GM23338 (cell line): ENCODE results near the gene LIAS. TPM values are rescaled to one million over a fixed set of nuclear protein-coding genes. Genes with fewer than 3 reads are reported as not detected.

Source experiments
- ATAC-seq: fragments of 200-7000 bp; cut with Tn5 transposase; 3 replicates; pipeline ENCODE4 v1.9.1; 2020
- DNase-seq: peaks from one replicate; pipeline ENCODE4 v3.0.0-alpha.2; 2015; ENCODE audit warnings: low spot score
- H2AFZ ChIP-seq: fragments of 200-600 bp; sonication (generic); 2 replicates; pipeline ENCODE4 v1.8.0; 2016; ENCODE audit warnings: antibody characterized with exemption, mild to moderate bottlenecking, moderate library complexity
- H3F3A ChIP-seq: fragments of 200-600 bp; sonication (generic); replicated peaks from 2 replicates; pipeline ENCODE4 v1.8.0; 2017; ENCODE audit warnings: antibody characterized with exemption, mixed run types, low read depth
- H3K27ac ChIP-seq: fragments of 200-600 bp; sonication (generic); 2 replicates; pipeline ENCODE4 v1.6.1; 2016; ENCODE audit warnings: low read depth
- H3K27me3 ChIP-seq: fragments of 200-600 bp; sonication (generic); 2 replicates; pipeline ENCODE4 v1.8.0; 2016; ENCODE audit warnings: mild to moderate bottlenecking, mixed run types, moderate library complexity; ENCODE audit not compliant: insufficient read depth
- H3K36me3 ChIP-seq: fragments of 200-600 bp; sonication (generic); 2 replicates; pipeline ENCODE4 v1.8.0; 2016; ENCODE audit warnings: mild to moderate bottlenecking; ENCODE audit not compliant: insufficient read depth
- H3K4me1 ChIP-seq: fragments of 200-600 bp; sonication (generic); 2 replicates; pipeline ENCODE4 v1.8.0; 2016; ENCODE audit warnings: mild to moderate bottlenecking, moderate library complexity; ENCODE audit not compliant: insufficient read depth
- H3K4me2 ChIP-seq: fragments of 200-600 bp; sonication (generic); 2 replicates; pipeline ENCODE4 v1.7.1; 2017; ENCODE audit warnings: mixed run types
- H3K4me3 ChIP-seq: fragments of 200-600 bp; sonication (generic); 2 replicates; pipeline ENCODE4 v1.6.1; 2016; ENCODE audit warnings: mixed run types
- H3K79me2 ChIP-seq: fragments of 200-600 bp; sonication (generic); replicated peaks from 2 replicates; pipeline ENCODE4 v1.8.0; 2017; ENCODE audit warnings: mild to moderate bottlenecking; ENCODE audit not compliant: insufficient read depth
- H3K9me2 ChIP-seq: fragments of 200-600 bp; sonication (generic); 2 replicates; pipeline ENCODE4 v1.8.0; 2017; ENCODE audit not compliant: insufficient read depth
- H4K20me1 ChIP-seq: fragments of 200-600 bp; sonication (generic); replicated peaks from 2 replicates; pipeline ENCODE4 v1.8.0; 2017; ENCODE audit warnings: mild to moderate bottlenecking; ENCODE audit not compliant: insufficient read depth
- H3K27ac Mint-ChIP-seq: 2 replicates; pipeline ENCODE4 v1.8.0; 2020; ENCODE audit warnings: inconsistent platforms, mild to moderate bottlenecking, moderate library complexity, mixed read lengths
- H3K27me3 Mint-ChIP-seq: 3 replicates; pipeline ENCODE4 v1.8.0; 2022; ENCODE audit warnings: low read depth, mild to moderate bottlenecking, moderate library complexity, mixed read lengths, inconsistent platforms; ENCODE audit not compliant: insufficient read depth, poor library complexity
- H3K36me3 Mint-ChIP-seq: 3 replicates; pipeline ENCODE4 v1.8.0; 2021; ENCODE audit warnings: low read depth, mild to moderate bottlenecking, inconsistent platforms, moderate library complexity, mixed read lengths
- H3K4me1 Mint-ChIP-seq: 3 replicates; pipeline ENCODE4 v1.8.0; 2020; ENCODE audit warnings: mild to moderate bottlenecking, inconsistent platforms, mixed read lengths
- H3K4me3 Mint-ChIP-seq: 3 replicates; pipeline ENCODE4 v1.8.0; 2021; ENCODE audit warnings: moderate library complexity, mild to moderate bottlenecking, inconsistent platforms, mixed read lengths
- H3K9me3 Mint-ChIP-seq: 3 replicates; pipeline ENCODE4 v1.8.0; 2020; ENCODE audit warnings: moderate library complexity, mild to moderate bottlenecking, inconsistent platforms, mixed read lengths
- CREB1 ChIP-seq: fragments of 250-450 bp; sonication (Bioruptor Pico); IDR thresholded peaks from 2 replicates; pipeline ENCODE4 v1.5.0; 2020; ENCODE audit warnings: low read depth, mild to moderate bottlenecking, moderate library complexity
- EZH2 ChIP-seq: fragments of 200-600 bp; sonication (generic); IDR thresholded peaks from one replicate; pipeline ENCODE4 v1.8.0; 2017; ENCODE audit warnings: antibody characterized with exemption, mild to moderate bottlenecking, low read depth; ENCODE audit not compliant: unreplicated experiment
- EZH2phosphoT487 ChIP-seq: fragments of 200-600 bp; sonication (generic); IDR thresholded peaks from one replicate; pipeline ENCODE4 v1.8.1; 2018; ENCODE audit warnings: antibody characterized with exemption; ENCODE audit not compliant: unreplicated experiment
- JUNB ChIP-seq: IDR thresholded peaks from one replicate; pipeline ENCODE4 v1.6.1; 2016; ENCODE audit warnings: antibody characterized with exemption; ENCODE audit not compliant: unreplicated experiment
- NANOG ChIP-seq: IDR thresholded peaks from 2 replicates; pipeline ENCODE4 v1.6.1; 2016; ENCODE audit warnings: antibody characterized with exemption, borderline replicate concordance
- POLR2AphosphoS5 ChIP-seq: IDR thresholded peaks from 2 replicates; pipeline ENCODE4 v1.6.1; 2016; ENCODE audit warnings: antibody characterized with exemption, low read depth
- ZNF114 ChIP-seq: fragments of 250-450 bp; sonication (Bioruptor Pico); IDR thresholded peaks from 2 replicates; pipeline ENCODE4 v1.5.0; 2020; ENCODE audit warnings: mild to moderate bottlenecking, moderate library complexity
- ZNF331 ChIP-seq: fragments of 250-450 bp; sonication (Bioruptor Pico); IDR thresholded peaks from 2 replicates; pipeline ENCODE4 v1.5.0; 2020; ENCODE audit warnings: low read depth, mild to moderate bottlenecking, moderate library complexity
- polyA plus RNA-seq: library from polyadenylated mRNA; unstranded; fragments of >200 nt; fragmentation: Nextera tagmentation; extraction: Ambion mirVana; gene quantifications from 2 replicates; pipeline ENCODE4 v1.2.1, GENCODE V29; 2016
- total RNA-seq: library from RNA; depleted of rRNA; stranded (reverse); fragments of >200 nt; shearing (Covaris generic); gene quantifications from 2 replicates; pipeline ENCODE4 v1.2.3, GENCODE V29; 2014
- TF ChIP-seq, protein P1 (sequence below): IDR thresholded peaks from 2 replicates; pipeline ENCODE4 v1.6.1; 2016; ENCODE audit warnings: antibody characterized with exemption
- TF ChIP-seq, protein P2 (sequence below): IDR thresholded peaks from one replicate; pipeline ENCODE4 v1.6.1; 2018; ENCODE audit warnings: antibody characterized with exemption; ENCODE audit not compliant: unreplicated experiment
- TF ChIP-seq, protein P3 (sequence below): fragments of 250-450 bp; sonication (Bioruptor Pico); IDR thresholded peaks from 2 replicates; pipeline ENCODE4 v1.5.0; 2020; ENCODE audit warnings: mild to moderate bottlenecking, moderate library complexity

The LIAS gene
- total and polyA plus RNA-seq, 2 experiments from 2014 or later = 17.5 to 18.7 TPM

DNA sequence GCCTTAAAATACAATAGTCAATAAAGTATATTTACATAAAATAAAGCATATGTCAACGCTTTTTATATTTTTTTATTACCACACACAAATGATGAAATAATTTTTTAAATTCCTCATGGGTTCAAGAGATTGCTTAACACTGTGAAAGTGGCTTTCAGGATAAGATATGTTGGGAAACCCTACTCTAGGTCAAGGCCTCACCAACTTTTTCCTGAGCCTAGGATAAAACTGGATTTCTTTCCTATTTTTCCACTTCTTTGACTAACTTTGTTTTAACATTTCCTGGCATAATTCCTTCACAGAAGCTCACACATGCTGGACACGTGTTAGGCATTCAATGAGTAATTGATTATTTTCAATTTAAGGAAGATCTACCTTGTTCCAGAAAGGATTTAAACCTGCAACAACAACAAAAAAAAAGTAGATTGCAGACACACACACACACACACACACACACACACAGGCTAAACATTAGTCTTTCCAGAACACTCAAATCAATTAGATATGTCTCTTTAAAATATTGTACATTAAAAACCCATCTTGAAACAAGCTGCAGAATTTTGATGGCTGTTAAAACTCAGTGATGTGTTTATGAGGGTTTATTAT, 43.1 kb upstream of the LIAS start:
- no peak overlapping the region for H3K27ac Mint-ChIP-seq
- no peak overlapping the region for H3K4me2 ChIP-seq
- DNase-seq (no peak), ATAC-seq (no peak)
- no peaks in the 10 kb centered on the region for H3K79me2 ChIP-seq
- H3K4me3 Mint-ChIP-seq = no peak overlapping the region
- H3K4me1 ChIP-seq = no peaks in the 10 kb centered on the region
- H3K4me3 ChIP-seq = no peak overlapping the region
- no peak for TF ChIP-seq POLR2AphosphoS5
- no peaks in the 10 kb centered on the region for H3K4me1 Mint-ChIP-seq
- no peak overlapping the region for H2AFZ ChIP-seq
- H3K9me3 Mint-ChIP-seq = no peaks in the 10 kb centered on the region
- H3K9me2 ChIP-seq = no peaks in the 10 kb centered on the region
- H3K27me3 ChIP-seq = no peaks in the 10 kb centered on the region
- no peaks in the 10 kb centered on the region for H4K20me1 ChIP-seq
- H3K27me3 Mint-ChIP-seq = no peaks in the 10 kb centered on the region
- H3K27ac ChIP-seq = no peak overlapping the region
- H3F3A ChIP-seq = no peaks in the 10 kb centered on the region
- no peaks in the 10 kb centered on the region for H3K36me3 ChIP-seq
- no peaks in the 10 kb centered on the region for H3K36me3 Mint-ChIP-seq

DNA sequence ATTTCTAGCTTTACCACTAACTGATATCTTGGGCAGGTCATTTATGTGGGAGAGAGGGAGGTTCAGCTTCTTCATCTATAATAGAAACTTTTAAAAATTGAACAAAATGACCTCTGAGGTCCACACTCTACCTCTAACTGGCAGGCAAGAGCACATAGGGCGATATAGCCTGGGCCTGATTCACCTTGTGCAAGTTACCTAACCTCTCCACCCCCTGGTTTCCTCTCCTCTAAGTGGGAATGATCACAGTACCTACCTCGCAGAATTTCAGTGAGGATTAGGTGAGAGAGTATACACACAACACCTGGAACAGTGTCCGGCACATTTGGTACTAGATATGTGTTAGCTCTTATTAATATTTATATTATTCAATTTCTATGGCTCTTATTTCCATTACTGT, 36.6 kb upstream of the LIAS start:
- H3K4me3 Mint-ChIP-seq = no peak overlapping the region
- no peak overlapping the region for H2AFZ ChIP-seq
- H4K20me1 ChIP-seq = no peaks in the 10 kb centered on the region
- H3K36me3 Mint-ChIP-seq = no peaks in the 10 kb centered on the region
- no peaks in the 10 kb centered on the region for H3K27me3 ChIP-seq
- H3F3A ChIP-seq = no peaks in the 10 kb centered on the region
- H3K27ac ChIP-seq = no peak overlapping the region
- H3K4me2 ChIP-seq = no peak overlapping the region
- no peaks in the 10 kb centered on the region for H3K9me3 Mint-ChIP-seq
- H3K27ac Mint-ChIP-seq = no peak overlapping the region
- H3K79me2 ChIP-seq = no peaks in the 10 kb centered on the region
- no peaks in the 10 kb centered on the region for H3K9me2 ChIP-seq
- ATAC-seq (no peak), DNase-seq (no peak)
- peaks cover 2% of the 10 kb centered on the region for H3K27me3 Mint-ChIP-seq
- no peak overlapping the region for H3K4me3 ChIP-seq
- H3K4me1 ChIP-seq = no peaks in the 10 kb centered on the region
- no peaks in the 10 kb centered on the region for H3K4me1 Mint-ChIP-seq
- H3K36me3 ChIP-seq = no peaks in the 10 kb centered on the region
- TF ChIP-seq CREB1 (CRISPR knock-in tag) (no peak), ZNF114 (CRISPR knock-in tag) (no peak), JUNB (no peak), NANOG (no peak), EZH2 (no peak), EZH2phosphoT487 (no peak), ZNF331 (CRISPR knock-in tag) (no peak)
- TF ChIP-seq, protein P1, sequence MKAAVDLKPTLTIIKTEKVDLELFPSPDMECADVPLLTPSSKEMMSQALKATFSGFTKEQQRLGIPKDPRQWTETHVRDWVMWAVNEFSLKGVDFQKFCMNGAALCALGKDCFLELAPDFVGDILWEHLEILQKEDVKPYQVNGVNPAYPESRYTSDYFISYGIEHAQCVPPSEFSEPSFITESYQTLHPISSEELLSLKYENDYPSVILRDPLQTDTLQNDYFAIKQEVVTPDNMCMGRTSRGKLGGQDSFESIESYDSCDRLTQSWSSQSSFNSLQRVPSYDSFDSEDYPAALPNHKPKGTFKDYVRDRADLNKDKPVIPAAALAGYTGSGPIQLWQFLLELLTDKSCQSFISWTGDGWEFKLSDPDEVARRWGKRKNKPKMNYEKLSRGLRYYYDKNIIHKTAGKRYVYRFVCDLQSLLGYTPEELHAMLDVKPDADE = no peak
- TF ChIP-seq, protein P2, sequence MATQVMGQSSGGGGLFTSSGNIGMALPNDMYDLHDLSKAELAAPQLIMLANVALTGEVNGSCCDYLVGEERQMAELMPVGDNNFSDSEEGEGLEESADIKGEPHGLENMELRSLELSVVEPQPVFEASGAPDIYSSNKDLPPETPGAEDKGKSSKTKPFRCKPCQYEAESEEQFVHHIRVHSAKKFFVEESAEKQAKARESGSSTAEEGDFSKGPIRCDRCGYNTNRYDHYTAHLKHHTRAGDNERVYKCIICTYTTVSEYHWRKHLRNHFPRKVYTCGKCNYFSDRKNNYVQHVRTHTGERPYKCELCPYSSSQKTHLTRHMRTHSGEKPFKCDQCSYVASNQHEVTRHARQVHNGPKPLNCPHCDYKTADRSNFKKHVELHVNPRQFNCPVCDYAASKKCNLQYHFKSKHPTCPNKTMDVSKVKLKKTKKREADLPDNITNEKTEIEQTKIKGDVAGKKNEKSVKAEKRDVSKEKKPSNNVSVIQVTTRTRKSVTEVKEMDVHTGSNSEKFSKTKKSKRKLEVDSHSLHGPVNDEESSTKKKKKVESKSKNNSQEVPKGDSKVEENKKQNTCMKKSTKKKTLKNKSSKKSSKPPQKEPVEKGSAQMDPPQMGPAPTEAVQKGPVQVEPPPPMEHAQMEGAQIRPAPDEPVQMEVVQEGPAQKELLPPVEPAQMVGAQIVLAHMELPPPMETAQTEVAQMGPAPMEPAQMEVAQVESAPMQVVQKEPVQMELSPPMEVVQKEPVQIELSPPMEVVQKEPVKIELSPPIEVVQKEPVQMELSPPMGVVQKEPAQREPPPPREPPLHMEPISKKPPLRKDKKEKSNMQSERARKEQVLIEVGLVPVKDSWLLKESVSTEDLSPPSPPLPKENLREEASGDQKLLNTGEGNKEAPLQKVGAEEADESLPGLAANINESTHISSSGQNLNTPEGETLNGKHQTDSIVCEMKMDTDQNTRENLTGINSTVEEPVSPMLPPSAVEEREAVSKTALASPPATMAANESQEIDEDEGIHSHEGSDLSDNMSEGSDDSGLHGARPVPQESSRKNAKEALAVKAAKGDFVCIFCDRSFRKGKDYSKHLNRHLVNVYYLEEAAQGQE = no peak
- TF ChIP-seq, protein P3, sequence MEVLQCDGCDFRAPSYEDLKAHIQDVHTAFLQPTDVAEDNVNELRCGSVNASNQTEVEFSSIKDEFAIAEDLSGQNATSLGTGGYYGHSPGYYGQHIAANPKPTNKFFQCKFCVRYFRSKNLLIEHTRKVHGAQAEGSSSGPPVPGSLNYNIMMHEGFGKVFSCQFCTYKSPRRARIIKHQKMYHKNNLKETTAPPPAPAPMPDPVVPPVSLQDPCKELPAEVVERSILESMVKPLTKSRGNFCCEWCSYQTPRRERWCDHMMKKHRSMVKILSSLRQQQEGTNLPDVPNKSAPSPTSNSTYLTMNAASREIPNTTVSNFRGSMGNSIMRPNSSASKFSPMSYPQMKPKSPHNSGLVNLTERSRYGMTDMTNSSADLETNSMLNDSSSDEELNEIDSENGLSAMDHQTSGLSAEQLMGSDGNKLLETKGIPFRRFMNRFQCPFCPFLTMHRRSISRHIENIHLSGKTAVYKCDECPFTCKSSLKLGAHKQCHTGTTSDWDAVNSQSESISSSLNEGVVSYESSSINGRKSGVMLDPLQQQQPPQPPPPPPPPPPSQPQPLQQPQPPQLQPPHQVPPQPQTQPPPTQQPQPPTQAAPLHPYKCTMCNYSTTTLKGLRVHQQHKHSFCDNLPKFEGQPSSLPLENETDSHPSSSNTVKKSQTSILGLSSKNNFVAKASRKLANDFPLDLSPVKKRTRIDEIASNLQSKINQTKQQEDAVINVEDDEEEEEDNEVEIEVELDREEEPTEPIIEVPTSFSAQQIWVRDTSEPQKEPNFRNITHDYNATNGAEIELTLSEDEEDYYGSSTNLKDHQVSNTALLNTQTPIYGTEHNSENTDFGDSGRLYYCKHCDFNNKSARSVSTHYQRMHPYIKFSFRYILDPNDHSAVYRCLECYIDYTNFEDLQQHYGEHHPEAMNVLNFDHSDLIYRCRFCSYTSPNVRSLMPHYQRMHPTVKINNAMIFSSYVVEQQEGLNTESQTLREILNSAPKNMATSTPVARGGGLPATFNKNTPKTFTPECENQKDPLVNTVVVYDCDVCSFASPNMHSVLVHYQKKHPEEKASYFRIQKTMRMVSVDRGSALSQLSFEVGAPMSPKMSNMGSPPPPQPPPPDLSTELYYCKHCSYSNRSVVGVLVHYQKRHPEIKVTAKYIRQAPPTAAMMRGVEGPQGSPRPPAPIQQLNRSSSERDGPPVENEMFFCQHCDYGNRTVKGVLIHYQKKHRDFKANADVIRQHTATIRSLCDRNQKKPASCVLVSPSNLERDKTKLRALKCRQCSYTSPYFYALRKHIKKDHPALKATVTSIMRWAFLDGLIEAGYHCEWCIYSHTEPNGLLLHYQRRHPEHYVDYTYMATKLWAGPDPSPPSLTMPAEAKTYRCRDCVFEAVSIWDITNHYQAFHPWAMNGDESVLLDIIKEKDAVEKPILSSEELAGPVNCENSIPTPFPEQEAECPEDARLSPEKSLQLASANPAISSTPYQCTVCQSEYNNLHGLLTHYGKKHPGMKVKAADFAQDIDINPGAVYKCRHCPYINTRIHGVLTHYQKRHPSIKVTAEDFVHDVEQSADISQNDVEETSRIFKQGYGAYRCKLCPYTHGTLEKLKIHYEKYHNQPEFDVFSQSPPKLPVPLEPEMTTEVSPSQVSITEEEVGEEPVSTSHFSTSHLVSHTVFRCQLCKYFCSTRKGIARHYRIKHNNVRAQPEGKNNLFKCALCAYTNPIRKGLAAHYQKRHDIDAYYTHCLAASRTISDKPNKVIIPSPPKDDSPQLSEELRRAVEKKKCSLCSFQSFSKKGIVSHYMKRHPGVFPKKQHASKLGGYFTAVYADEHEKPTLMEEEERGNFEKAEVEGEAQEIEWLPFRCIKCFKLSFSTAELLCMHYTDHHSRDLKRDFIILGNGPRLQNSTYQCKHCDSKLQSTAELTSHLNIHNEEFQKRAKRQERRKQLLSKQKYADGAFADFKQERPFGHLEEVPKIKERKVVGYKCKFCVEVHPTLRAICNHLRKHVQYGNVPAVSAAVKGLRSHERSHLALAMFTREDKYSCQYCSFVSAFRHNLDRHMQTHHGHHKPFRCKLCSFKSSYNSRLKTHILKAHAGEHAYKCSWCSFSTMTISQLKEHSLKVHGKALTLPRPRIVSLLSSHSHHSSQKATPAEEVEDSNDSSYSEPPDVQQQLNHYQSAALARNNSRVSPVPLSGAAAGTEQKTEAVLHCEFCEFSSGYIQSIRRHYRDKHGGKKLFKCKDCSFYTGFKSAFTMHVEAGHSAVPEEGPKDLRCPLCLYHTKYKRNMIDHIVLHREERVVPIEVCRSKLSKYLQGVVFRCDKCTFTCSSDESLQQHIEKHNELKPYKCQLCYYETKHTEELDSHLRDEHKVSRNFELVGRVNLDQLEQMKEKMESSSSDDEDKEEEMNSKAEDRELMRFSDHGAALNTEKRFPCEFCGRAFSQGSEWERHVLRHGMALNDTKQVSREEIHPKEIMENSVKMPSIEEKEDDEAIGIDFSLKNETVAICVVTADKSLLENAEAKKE = no peak
